Astrocyte of the spinal cord (primary cell): ENCODE results near the gene MDM2.

ENCODE experiments used
- DNase-seq: peaks from one replicate; pipeline ENCODE4 v3.0.0; 2011; ENCODE audit warnings: low read depth, low spot score
- H3K4me3 ChIP-seq: 2 replicates; pipeline ENCODE4 v1.5.1; 2011; ENCODE audit warnings: low read depth, mild to moderate bottlenecking, low read length, moderate library complexity
- in situ Hi-C: cut with HindIII; loops from 2 replicates; pipeline ENCODE4 v1.10.0; 2017; ENCODE audit warnings: low sequenced_read_pairs
- TF ChIP-seq, protein P1 (sequence below): IDR thresholded peaks from 2 replicates; pipeline ENCODE4 v1.5.1; 2012; ENCODE audit warnings: low read depth, mild to moderate bottlenecking, low read length, inconsistent platforms

MDM2 gene

GRCh38 chr12:68842784-68843567, 35.0 kb downstream of the MDM2 start:
- TF ChIP-seq, protein P1, sequence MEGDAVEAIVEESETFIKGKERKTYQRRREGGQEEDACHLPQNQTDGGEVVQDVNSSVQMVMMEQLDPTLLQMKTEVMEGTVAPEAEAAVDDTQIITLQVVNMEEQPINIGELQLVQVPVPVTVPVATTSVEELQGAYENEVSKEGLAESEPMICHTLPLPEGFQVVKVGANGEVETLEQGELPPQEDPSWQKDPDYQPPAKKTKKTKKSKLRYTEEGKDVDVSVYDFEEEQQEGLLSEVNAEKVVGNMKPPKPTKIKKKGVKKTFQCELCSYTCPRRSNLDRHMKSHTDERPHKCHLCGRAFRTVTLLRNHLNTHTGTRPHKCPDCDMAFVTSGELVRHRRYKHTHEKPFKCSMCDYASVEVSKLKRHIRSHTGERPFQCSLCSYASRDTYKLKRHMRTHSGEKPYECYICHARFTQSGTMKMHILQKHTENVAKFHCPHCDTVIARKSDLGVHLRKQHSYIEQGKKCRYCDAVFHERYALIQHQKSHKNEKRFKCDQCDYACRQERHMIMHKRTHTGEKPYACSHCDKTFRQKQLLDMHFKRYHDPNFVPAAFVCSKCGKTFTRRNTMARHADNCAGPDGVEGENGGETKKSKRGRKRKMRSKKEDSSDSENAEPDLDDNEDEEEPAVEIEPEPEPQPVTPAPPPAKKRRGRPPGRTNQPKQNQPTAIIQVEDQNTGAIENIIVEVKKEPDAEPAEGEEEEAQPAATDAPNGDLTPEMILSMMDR: no peak
- no peak for DNase-seq
- H3K4me3 ChIP-seq: no peak overlapping the region
- in situ Hi-C loops: no loop called here

DNA sequence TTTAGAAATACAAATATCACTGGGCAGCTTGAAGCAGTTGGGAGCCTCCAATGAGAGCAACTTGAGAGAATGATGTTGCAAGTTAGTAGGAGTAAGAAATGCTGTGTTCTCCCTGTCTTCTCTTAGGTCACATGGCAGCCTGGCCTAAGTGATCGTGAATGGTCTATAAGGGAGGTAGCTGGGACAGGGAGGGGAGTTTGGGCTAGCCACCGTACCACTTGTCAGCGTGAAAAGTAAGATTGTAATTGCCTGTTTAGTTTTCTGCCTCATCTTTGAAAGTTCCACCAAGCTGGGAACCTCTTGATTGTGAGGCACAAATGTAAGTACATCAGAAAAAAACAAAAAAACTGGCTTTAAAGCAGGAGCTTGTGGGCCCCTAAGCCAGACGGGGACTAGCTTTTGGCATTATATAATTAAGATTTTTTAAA, 36.4 kb downstream of the MDM2 start:
- in situ Hi-C loops: no loop called here
- no peak overlapping the region for H3K4me3 ChIP-seq
- TF ChIP-seq, protein P1: no peak
- no peak for DNase-seq

DNA sequence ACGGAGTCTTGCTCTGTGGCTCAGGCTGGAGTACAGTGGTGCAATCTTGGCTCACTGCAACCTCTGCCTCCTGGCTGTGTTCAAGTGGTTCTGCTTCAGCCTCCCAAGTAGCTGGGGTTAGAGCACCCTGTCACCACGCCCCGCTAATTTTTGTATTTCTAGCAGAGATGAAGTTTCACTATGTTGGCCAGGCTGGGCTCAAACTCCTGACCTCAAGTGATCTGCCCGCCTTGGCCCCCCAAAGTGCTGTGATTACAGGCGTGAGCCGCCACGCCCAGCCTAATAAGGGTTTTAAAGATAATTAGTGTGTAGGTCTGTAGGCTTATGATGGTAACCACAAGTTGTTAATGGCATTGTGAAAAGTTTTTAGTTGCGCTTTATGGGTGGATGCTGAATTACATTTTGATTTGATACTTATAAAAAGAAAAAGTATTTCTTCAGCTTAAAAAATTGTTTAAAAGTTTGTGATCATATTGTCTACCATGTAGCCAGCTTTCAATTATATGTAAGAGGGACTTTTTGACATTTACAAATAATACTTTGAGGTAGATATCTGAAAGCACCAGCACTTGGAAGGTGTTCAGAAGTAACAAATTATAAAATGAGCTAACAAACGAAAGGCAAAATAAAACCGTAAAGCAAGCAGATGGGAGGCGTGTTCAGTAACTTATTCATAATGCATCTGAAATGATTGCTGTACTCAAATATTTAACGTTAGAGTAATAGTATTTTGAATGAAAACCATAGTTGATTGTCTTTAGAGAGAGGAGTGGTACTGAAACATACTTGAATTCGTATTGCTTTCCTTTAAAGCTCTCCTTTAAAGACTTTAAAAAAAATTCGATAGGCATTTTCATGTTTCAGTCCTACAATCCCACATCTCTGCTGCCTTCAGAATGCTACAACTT, 37.1 kb downstream of the MDM2 start:
- in situ Hi-C loops: no loop called here

GRCh38 chr12:68846811-68847210, 38.8 kb downstream of the MDM2 start:
- no peak overlapping the region for H3K4me3 ChIP-seq
- in situ Hi-C loops: no loop called here
- TF ChIP-seq, protein P1: no peak
- DNase-seq: no peak

More for the DNA sequence above, 37.1 kb downstream of the MDM2 start:
- TF ChIP-seq, protein P1: no peak
- DNase-seq: no peak
- H3K4me3 ChIP-seq: no peak overlapping the region

DNA sequence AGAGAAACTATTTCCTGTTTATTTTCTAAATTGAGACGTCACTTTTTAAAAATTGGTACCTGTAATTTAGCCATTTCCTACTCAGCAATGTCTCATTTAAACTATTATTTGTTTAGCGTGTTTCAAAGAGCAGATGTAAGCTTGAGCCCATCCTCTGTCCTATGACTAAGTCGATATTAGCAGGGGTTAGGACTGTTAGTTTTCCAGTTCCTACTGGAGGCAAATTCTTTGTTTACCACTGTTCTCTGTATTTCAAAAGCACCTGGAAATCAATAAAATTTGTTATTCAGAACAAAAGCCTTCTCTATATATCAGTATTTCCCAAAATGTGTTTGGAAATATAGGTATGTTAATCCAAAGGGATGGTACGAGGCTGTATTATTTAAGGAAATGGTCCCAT, 42.4 kb downstream of the MDM2 start:
- DNase-seq: no peak
- in situ Hi-C loops: no loop called here
- TF ChIP-seq, protein P1: no peak
- no peak overlapping the region for H3K4me3 ChIP-seq

GRCh38 chr12:68851592-68852306, 43.8 kb downstream of the MDM2 start:
- in situ Hi-C loops: no loop called here
- TF ChIP-seq, protein P1: no peak
- no peak overlapping the region for H3K4me3 ChIP-seq
- no peak for DNase-seq
